H1 (cell line): Measurements from ENCODE around the gene TMEM138. TPM values are rescaled to one million over a fixed set of nuclear protein-coding genes. Genes with fewer than 3 reads are reported as not detected.

Experiments
- CTCF ChIA-PET: fragments of 300-600 bp; sonication (Branson Sonifier 250); formaldehyde crosslinking; loops from one replicate; lab custom pipeline; 2021; ENCODE audit not compliant: partially characterized antibody; lab: Charles Lee
- POLR2A ChIA-PET: fragments of 300-600 bp; sonication (Branson Sonifier 250); formaldehyde crosslinking; loops from one replicate; lab custom pipeline; 2021; ENCODE audit warnings: inconsistent platforms; ENCODE audit not compliant: partially characterized antibody; lab: Charles Lee
- DNase-seq, 2 experiments: peaks; one replicate each; pipeline versions ENCODE4 v3.0.0 to v3.0.0-alpha.2; 2010 to 2022; ENCODE audit warnings: low spot score in 2 of 2, low read depth in 1 of 2, mixed read lengths in 1 of 2
- FAIRE-seq: peaks from 2 replicates; lab custom pipeline; 2011; peaks lifted over from hg19 to GRCh38; lab: Jason Lieb, UNC
- H2AFZ ChIP-seq: 2 replicates; pipeline ENCODE4 v1.8.1; 2012; ENCODE audit warnings: low read length, inconsistent platforms
- H2AK5ac ChIP-seq: 2 replicates; pipeline ENCODE4 v1.6.1; 2013; ENCODE audit warnings: low read depth, low read length
- H2BK120ac ChIP-seq: replicated peaks from 2 replicates; pipeline ENCODE3; 2013; ENCODE audit warnings: low read depth, low read length, inconsistent platforms
- H2BK12ac ChIP-seq: 2 replicates; pipeline ENCODE4 v1.6.1; 2013; ENCODE audit warnings: low read depth, low read length
- H2BK15ac ChIP-seq: 2 replicates; pipeline ENCODE4 v1.6.1; 2013; ENCODE audit warnings: low read length
- H2BK20ac ChIP-seq: 2 replicates; pipeline ENCODE4 v1.6.1; 2013; ENCODE audit warnings: low read length
- H2BK5ac ChIP-seq: 2 replicates; pipeline ENCODE4 v1.6.1; 2013; ENCODE audit warnings: low read depth, low read length
- H3K14ac ChIP-seq: 2 replicates; pipeline ENCODE4 v1.6.1; 2013; ENCODE audit warnings: inconsistent platforms; ENCODE audit not compliant: insufficient read length
- H3K18ac ChIP-seq: 2 replicates; pipeline ENCODE4 v1.6.1; 2013; ENCODE audit warnings: low read length; ENCODE audit errors: extremely low read depth
- H3K23ac ChIP-seq: 2 replicates; pipeline ENCODE4 v1.6.1; 2013; ENCODE audit warnings: inconsistent platforms; ENCODE audit not compliant: insufficient read length
- H3K23me2 ChIP-seq: 2 replicates; pipeline ENCODE4 v1.6.1; 2013; ENCODE audit warnings: low read depth, low read length
- H3K27ac ChIP-seq: 2 replicates; pipeline ENCODE4 v1.6.1; 2011; ENCODE audit warnings: low read depth, low read length, inconsistent platforms
- H3K27me3 ChIP-seq, 4 experiments: replicated peaks in 1 of 4; 1 replicate in 1 of 4; 2 replicates in 3 of 4; pipeline versions ENCODE4 v1.6.1 to v1.8.1; 2011 to 2013; ENCODE audit warnings: low read length in 3 of 4, mild to moderate bottlenecking in 3 of 4, inconsistent platforms in 2 of 4, mixed read lengths in 2 of 4, moderate library complexity in 1 of 4; ENCODE audit not compliant: control insufficient read depth in 3 of 4, insufficient read depth in 3 of 4; ENCODE audit errors: extremely low read depth in 1 of 4
- H3K36me3 ChIP-seq, 4 experiments: 2 replicates each; pipeline versions ENCODE4 v1.6.1 to v1.8.1; 2011 to 2013; ENCODE audit warnings: mild to moderate bottlenecking in 4 of 4, low read length in 3 of 4, moderate library complexity in 2 of 4, control low read depth in 1 of 4, inconsistent platforms in 1 of 4; ENCODE audit not compliant: insufficient read depth in 4 of 4, control insufficient read depth in 2 of 4
- H3K4ac ChIP-seq: replicated peaks from 2 replicates; pipeline ENCODE3; 2013; ENCODE audit warnings: low read length, low read depth, mixed read lengths, inconsistent platforms; ENCODE audit not compliant: insufficient read length
- H3K4me1 ChIP-seq, 4 experiments: replicated peaks in 1 of 4; 1 replicate in 1 of 4; 2 replicates in 3 of 4; pipeline versions ENCODE4 v1.6.1 to v1.8.1; 2011 to 2013; ENCODE audit warnings: low read length in 3 of 4, inconsistent platforms in 2 of 4, mixed read lengths in 1 of 4; ENCODE audit not compliant: insufficient read depth in 4 of 4, control insufficient read depth in 3 of 4
- H3K4me2 ChIP-seq, 2 experiments: 2 replicates each; pipeline versions ENCODE4 v1.6.1 to v1.8.1; 2011 to 2013; ENCODE audit warnings: low read depth in 2 of 2, low read length in 2 of 2, control low read depth in 1 of 2, inconsistent platforms in 1 of 2, mild to moderate bottlenecking in 1 of 2; ENCODE audit not compliant: insufficient read depth in 1 of 2
- H3K4me3 ChIP-seq, 4 experiments: fragments of 200-600, 300-600 bp in 1 of 4; sonication (generic), shearing (Covaris generic), sonication (Bioruptor Twin) in 1 of 4; 2 replicates each; pipeline versions ENCODE4 v1.5.1 to v1.8.1; 2011 to 2016; ENCODE audit warnings: low read length in 4 of 4, low read depth in 3 of 4, control low read depth in 2 of 4, inconsistent platforms in 2 of 4, mild to moderate bottlenecking in 2 of 4, mixed read lengths in 1 of 4, moderate library complexity in 1 of 4; ENCODE audit not compliant: insufficient read depth in 2 of 4; ENCODE audit errors: extremely low read depth in 1 of 4
- H3K56ac ChIP-seq: replicated peaks from 2 replicates; pipeline ENCODE3; 2013; ENCODE audit warnings: low read depth, mild to moderate bottlenecking, mixed read lengths, low read length, inconsistent platforms; ENCODE audit not compliant: insufficient read length
- H3K79me1 ChIP-seq: 2 replicates; pipeline ENCODE4 v1.6.1; 2013; ENCODE audit warnings: low read depth, low read length, control low read depth
- H3K79me2 ChIP-seq, 2 experiments: 2 replicates each; pipeline versions ENCODE4 v1.6.1 to v1.8.1; 2012 to 2013; ENCODE audit warnings: low read length in 2 of 2, mild to moderate bottlenecking in 2 of 2, inconsistent platforms in 1 of 2; ENCODE audit not compliant: insufficient read depth in 2 of 2, control insufficient read depth in 1 of 2
- H3K9ac ChIP-seq, 4 experiments: replicated peaks in 1 of 4; 1 replicate in 1 of 4; 2 replicates in 3 of 4; pipeline versions ENCODE4 v1.6.1 to v1.8.1; 2011 to 2013; ENCODE audit warnings: low read depth in 3 of 4, low read length in 3 of 4, control low read depth in 2 of 4, mild to moderate bottlenecking in 2 of 4, moderate library complexity in 2 of 4, inconsistent platforms in 1 of 4; ENCODE audit errors: extremely low read depth in 1 of 4
- H3K9me3 ChIP-seq, 2 experiments: 2 replicates each; pipeline versions ENCODE4 v1.6.1 to v1.8.1; 2012 to 2013; ENCODE audit warnings: mild to moderate bottlenecking in 2 of 2, moderate library complexity in 2 of 2, control low read depth in 1 of 2, inconsistent platforms in 1 of 2, low read depth in 1 of 2, low read length in 1 of 2, mixed read lengths in 1 of 2; ENCODE audit not compliant: insufficient read depth in 2 of 2
- H4K20me1 ChIP-seq, 2 experiments: replicated peaks in 1 of 2; 2 replicates each; pipeline versions ENCODE3 to v1.8.1; 2011 to 2013; ENCODE audit warnings: inconsistent platforms in 2 of 2, low read length in 2 of 2, mild to moderate bottlenecking in 1 of 2; ENCODE audit not compliant: insufficient read depth in 2 of 2, control insufficient read depth in 1 of 2
- H4K5ac ChIP-seq: 2 replicates; pipeline ENCODE4 v1.6.1; 2013; ENCODE audit warnings: low read length, low read depth, mixed read lengths, inconsistent platforms; ENCODE audit not compliant: insufficient read length
- H4K8ac ChIP-seq: 2 replicates; pipeline ENCODE4 v1.8.0; 2013; ENCODE audit warnings: mild to moderate bottlenecking, moderate library complexity, low read length, inconsistent platforms; ENCODE audit not compliant: insufficient read depth; ENCODE audit errors: extremely low read depth
- H4K91ac ChIP-seq: replicated peaks from 2 replicates; pipeline ENCODE3; 2013; ENCODE audit warnings: low read length, mixed read lengths, inconsistent platforms; ENCODE audit not compliant: insufficient read length
- CTCF ChIP-seq, 3 experiments: IDR thresholded peaks; 1 replicate in 2 of 3; 2 replicates in 1 of 3; pipeline versions ENCODE4 v1.5.1 to v1.6.1; 2011; ENCODE audit warnings: low read length in 3 of 3, mild to moderate bottlenecking in 3 of 3, inconsistent platforms in 2 of 3, low read depth in 1 of 3, moderate library complexity in 1 of 3; ENCODE audit not compliant: insufficient read depth in 1 of 3; ENCODE audit errors: control extremely low read depth in 1 of 3
- RAD21 ChIP-seq, 2 experiments: IDR thresholded peaks in 1 of 2; conservative IDR thresholded peaks in 1 of 2; 2 replicates each; pipeline ENCODE4 v1.6.1; 2011; ENCODE audit warnings: low read depth in 2 of 2, low read length in 2 of 2, improper control_type of control experiment in 1 of 2, inconsistent platforms in 1 of 2, mild to moderate bottlenecking in 1 of 2, moderate library complexity in 1 of 2
- SP2 ChIP-seq: IDR thresholded peaks from 2 replicates; pipeline ENCODE4 v1.6.1; 2012; ENCODE audit warnings: mild to moderate bottlenecking, low read length, inconsistent platforms
- WGBS, 2 experiments: shearing (Covaris generic) in 1 of 2; methylation state at CpG; one replicate each; pipeline versions ENCODE4 v1.1.6 to v1.1.7; 2013 to 2015; ENCODE audit warnings: low lambda C conversion rate in 2 of 2, mixed read lengths in 2 of 2, inconsistent platforms in 1 of 2, low coverage in 1 of 2, missing lambda C conversion rate in 1 of 2; ENCODE audit not compliant: insufficient replicate concordance in 2 of 2, insufficient coverage in 1 of 2, insufficient read length in 1 of 2; ENCODE audit errors: extremely low coverage in 1 of 2, missing lambda C conversion rate in 1 of 2; 5-methylcytosine and 5-hydroxymethylcytosine counted together
- polyA plus RNA-seq, 7 experiments: library from polyadenylated mRNA; depleted of rRNA in 3 of 7; stranded (reverse) in 5 of 7; unstranded in 2 of 7; fragments of >200 nt in 5 of 7; fragments of 200-250 nt in 2 of 7; gene quantifications; 1 replicate in 5 of 7; 2 replicates in 1 of 7; 4 replicates in 1 of 7; pipeline versions ENCODE4 v1.2.1 to v1.2.3, GENCODE V29; 2011 to 2013; ENCODE audit warnings: missing spikeins in 2 of 7, mixed read lengths in 2 of 7
- total RNA-seq: library from RNA; stranded (reverse); fragmentation: NEBNext Ultra II Directional; extraction: Animal tissue kit (Norgen Biotek cat#: 25700); gene quantifications from 2 replicates; pipeline ENCODE4 v1.2.1, GENCODE V29; 2021

Gene TMEM138
- total and polyA plus RNA-seq, 2 of the 8 experiments (the other 6 are each of a cell fraction or from before 2014, with no cell fraction given): 32.9 to 59.0 TPM

- Histone ChIP-seq H4K5ac (no peak overlapping the region), H3K79me2 (no peaks in the 10 kb centered on the region; a peak in 1 of 4 replicates), H2BK15ac (no peak overlapping the region), H2BK20ac (no peak overlapping the region), H3K56ac (no peak overlapping the region), H2AFZ (peak overlapping the region; percentile 54; the same call in 1 of the 2 replicates), H3K23ac (no peak overlapping the region), H3K14ac (no peak overlapping the region), H2BK5ac (0 out of 2 replicates have a peak overlapping the region, but pooled peaks have one; percentile 66), H2BK120ac (no peak overlapping the region), H3K18ac (no peak overlapping the region), H3K36me3 (peaks cover 2 to 14% (median 4%) of the 10 kb centered on the region in 4 experiments; a peak in 4 of 8 replicates), H3K79me1 (no peaks in the 10 kb centered on the region), H3K27me3 (no peaks in the 10 kb centered on the region), H2BK12ac (no peak overlapping the region), H3K4me1 (peaks cover 0 to 2% (median 0%) of the 10 kb centered on the region in 4 experiments; a peak in 2 of 7 replicates), H4K8ac (peak overlapping the region; percentile 84; the same call in 1 of the 2 replicates), H3K4me3 (peak overlapping the region; percentile 76 to 98 (median 83)), H3K9ac (peak overlapping the region in 2 of 4 experiments; percentile 78 to 87; a peak in 4 of 7 replicates), H3K23me2 (peaks cover 12% of the 10 kb centered on the region), H3K27ac (no peak overlapping the region), H2AK5ac (no peak overlapping the region), H4K20me1 (no peaks in the 10 kb centered on the region), H3K9me3 (peaks cover 0 to 4% of the 10 kb centered on the region in 2 experiments; a peak in 1 of 4 replicates), H4K91ac (no peak overlapping the region), H3K4me2 (peak overlapping the region; percentile 76 to 95), H3K4ac (no peak overlapping the region)
- no peak for FAIRE-seq
- ChIA-PET POLR2A (interaction anchor here (0.6 to 8.0 kb wide), 26 partner anchors 9 to 111 kb away, joined by 3 to 108 read pairs (median 5); partner anchors contain the start of genes CPSF7, CYB561A3, DDB1 and SDHAF2), CTCF (interaction anchor here (0.8 to 5.2 kb wide), 17 partner anchors 9 to 543 kb away, joined by 3 to 41 read pairs (median 4); partner anchors contain the start of genes DDB1, TKFC and TMEM138)
- TF ChIP-seq RAD21 (IDR thresholded peaks at IDR 0.05 in 1 of 2, conservative IDR thresholded peaks at IDR 0.05 in 1 of 2; ENCODE audit: low read depth in 2 of 2, low read length in 2 of 2) (peak; percentile 18; a peak in 2 of 4 replicates), CTCF (IDR thresholded peaks at IDR 0.05; ENCODE audit: control extremely low read depth in 1 of 3, insufficient read depth in 1 of 3, low read depth in 1 of 3, low read length in 3 of 3) (peak in 1 of 3 experiments; percentile 12; a peak in 1 of 4 replicates), SP2 (no peak)
- DNase-seq: no peak
- WGBS, 2 experiments: 19% methylated on average over 12 of the region's 15 CpGs; no CpG with 5 or more reads in 1 of the 2 experiments
These were observed 30.9 kb downstream of the TMEM138 start for GRCh38 chr11:61392981-61393595.
